Measurements from ENCODE around the gene JARID2.

- TF ChIP-seq, protein P1, sequence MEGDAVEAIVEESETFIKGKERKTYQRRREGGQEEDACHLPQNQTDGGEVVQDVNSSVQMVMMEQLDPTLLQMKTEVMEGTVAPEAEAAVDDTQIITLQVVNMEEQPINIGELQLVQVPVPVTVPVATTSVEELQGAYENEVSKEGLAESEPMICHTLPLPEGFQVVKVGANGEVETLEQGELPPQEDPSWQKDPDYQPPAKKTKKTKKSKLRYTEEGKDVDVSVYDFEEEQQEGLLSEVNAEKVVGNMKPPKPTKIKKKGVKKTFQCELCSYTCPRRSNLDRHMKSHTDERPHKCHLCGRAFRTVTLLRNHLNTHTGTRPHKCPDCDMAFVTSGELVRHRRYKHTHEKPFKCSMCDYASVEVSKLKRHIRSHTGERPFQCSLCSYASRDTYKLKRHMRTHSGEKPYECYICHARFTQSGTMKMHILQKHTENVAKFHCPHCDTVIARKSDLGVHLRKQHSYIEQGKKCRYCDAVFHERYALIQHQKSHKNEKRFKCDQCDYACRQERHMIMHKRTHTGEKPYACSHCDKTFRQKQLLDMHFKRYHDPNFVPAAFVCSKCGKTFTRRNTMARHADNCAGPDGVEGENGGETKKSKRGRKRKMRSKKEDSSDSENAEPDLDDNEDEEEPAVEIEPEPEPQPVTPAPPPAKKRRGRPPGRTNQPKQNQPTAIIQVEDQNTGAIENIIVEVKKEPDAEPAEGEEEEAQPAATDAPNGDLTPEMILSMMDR (IDR thresholded peaks at IDR 0.05), result no peak
- TF ChIP-seq, protein P2, sequence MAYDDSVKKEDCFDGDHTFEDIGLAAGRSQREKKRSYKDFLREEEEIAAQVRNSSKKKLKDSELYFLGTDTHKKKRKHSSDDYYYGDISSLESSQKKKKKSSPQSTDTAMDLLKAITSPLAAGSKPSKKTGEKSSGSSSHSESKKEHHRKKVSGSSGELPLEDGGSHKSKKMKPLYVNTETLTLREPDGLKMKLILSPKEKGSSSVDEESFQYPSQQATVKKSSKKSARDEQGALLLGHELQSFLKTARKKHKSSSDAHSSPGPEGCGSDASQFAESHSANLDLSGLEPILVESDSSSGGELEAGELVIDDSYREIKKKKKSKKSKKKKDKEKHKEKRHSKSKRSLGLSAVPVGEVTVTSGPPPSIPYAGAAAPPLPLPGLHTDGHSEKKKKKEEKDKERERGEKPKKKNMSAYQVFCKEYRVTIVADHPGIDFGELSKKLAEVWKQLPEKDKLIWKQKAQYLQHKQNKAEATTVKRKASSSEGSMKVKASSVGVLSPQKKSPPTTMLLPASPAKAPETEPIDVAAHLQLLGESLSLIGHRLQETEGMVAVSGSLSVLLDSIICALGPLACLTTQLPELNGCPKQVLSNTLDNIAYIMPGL (CRISPR knock-in tag; IDR thresholded peaks at IDR 0.05), result no peak
- no peak for TF ChIP-seq JUN (CRISPR knock-in tag; IDR thresholded peaks at IDR 0.05)
- TF ChIP-seq CBFB (CRISPR knock-in tag; IDR thresholded peaks at IDR 0.05; ENCODE audit: low read depth), result no peak
- TF ChIP-seq, protein P3, sequence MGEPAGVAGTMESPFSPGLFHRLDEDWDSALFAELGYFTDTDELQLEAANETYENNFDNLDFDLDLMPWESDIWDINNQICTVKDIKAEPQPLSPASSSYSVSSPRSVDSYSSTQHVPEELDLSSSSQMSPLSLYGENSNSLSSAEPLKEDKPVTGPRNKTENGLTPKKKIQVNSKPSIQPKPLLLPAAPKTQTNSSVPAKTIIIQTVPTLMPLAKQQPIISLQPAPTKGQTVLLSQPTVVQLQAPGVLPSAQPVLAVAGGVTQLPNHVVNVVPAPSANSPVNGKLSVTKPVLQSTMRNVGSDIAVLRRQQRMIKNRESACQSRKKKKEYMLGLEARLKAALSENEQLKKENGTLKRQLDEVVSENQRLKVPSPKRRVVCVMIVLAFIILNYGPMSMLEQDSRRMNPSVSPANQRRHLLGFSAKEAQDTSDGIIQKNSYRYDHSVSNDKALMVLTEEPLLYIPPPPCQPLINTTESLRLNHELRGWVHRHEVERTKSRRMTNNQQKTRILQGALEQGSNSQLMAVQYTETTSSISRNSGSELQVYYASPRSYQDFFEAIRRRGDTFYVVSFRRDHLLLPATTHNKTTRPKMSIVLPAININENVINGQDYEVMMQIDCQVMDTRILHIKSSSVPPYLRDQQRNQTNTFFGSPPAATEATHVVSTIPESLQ (CRISPR knock-in tag; IDR thresholded peaks at IDR 0.05), result no peak
- no peak for TF ChIP-seq FOXK1 (CRISPR knock-in tag; IDR thresholded peaks at IDR 0.05)
- TF ChIP-seq ELF4 (CRISPR knock-in tag; IDR thresholded peaks at IDR 0.05; ENCODE audit: low read depth), result no peak
- no peak for TF ChIP-seq MAX (CRISPR knock-in tag; IDR thresholded peaks at IDR 0.05)
- no peak for TF ChIP-seq CREB1 (CRISPR knock-in tag; IDR thresholded peaks at IDR 0.05)
- no peak for TF ChIP-seq NFYB (CRISPR knock-in tag; conservative IDR thresholded peaks at IDR 0.05; ENCODE audit: low read depth)
- no peak for TF ChIP-seq ARID4B (CRISPR knock-in tag; IDR thresholded peaks at IDR 0.05; ENCODE audit: borderline replicate concordance)
- TF ChIP-seq, protein P4, sequence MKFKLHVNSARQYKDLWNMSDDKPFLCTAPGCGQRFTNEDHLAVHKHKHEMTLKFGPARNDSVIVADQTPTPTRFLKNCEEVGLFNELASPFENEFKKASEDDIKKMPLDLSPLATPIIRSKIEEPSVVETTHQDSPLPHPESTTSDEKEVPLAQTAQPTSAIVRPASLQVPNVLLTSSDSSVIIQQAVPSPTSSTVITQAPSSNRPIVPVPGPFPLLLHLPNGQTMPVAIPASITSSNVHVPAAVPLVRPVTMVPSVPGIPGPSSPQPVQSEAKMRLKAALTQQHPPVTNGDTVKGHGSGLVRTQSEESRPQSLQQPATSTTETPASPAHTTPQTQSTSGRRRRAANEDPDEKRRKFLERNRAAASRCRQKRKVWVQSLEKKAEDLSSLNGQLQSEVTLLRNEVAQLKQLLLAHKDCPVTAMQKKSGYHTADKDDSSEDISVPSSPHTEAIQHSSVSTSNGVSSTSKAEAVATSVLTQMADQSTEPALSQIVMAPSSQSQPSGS (CRISPR knock-in tag; IDR thresholded peaks at IDR 0.05; ENCODE audit: borderline replicate concordance, low read depth), result no peak
- no peak for TF ChIP-seq USF1 (CRISPR knock-in tag; IDR thresholded peaks at IDR 0.05)
- no peak for TF ChIP-seq USF2 (CRISPR knock-in tag; IDR thresholded peaks at IDR 0.05)
These were observed 289.8 kb downstream of the JARID2 start for GRCh38 chr6:15535495-15536197.

Data from WTC11 (cell line).